SU-DHL-6 (cell line): ENCODE measurements around the gene EFCAB12.

Source experiments
- H2AFZ ChIP-seq: fragments of 200-600 bp; sonication (generic); 2 replicates; pipeline ENCODE4 v1.6.1; 2014; ENCODE audit warnings: low read depth, mild to moderate bottlenecking, moderate library complexity, mixed read lengths, antibody characterized with exemption, low read length; ENCODE audit not compliant: severe bottlenecking
- H3F3A ChIP-seq: fragments of 200-600 bp; shearing (Covaris generic); 2 replicates; pipeline ENCODE4 v1.6.0; 2016; ENCODE audit warnings: antibody characterized with exemption, mild to moderate bottlenecking; ENCODE audit not compliant: insufficient read depth
- H3K27ac ChIP-seq: fragments of 200-600 bp; sonication (generic); 2 replicates; pipeline ENCODE4 v1.5.1; 2016; ENCODE audit warnings: low read depth, mild to moderate bottlenecking, low read length, moderate library complexity, mixed read lengths
- H3K27me3 ChIP-seq: fragments of 200-600 bp; sonication (generic), shearing (Covaris generic); 2 replicates; pipeline ENCODE4 v1.6.0; 2014; ENCODE audit warnings: mild to moderate bottlenecking, low read length
- H3K36me3 ChIP-seq: fragments of 200-600 bp; sonication (generic); 2 replicates; pipeline ENCODE4 v1.6.1; 2014; ENCODE audit warnings: mild to moderate bottlenecking, low read length, mixed read lengths
- H3K4me2 ChIP-seq: fragments of 300-600, 200-600 bp; shearing (Covaris generic), sonication (generic); 2 replicates; pipeline ENCODE4 v1.6.0; 2014; ENCODE audit warnings: low read length, low read depth, mild to moderate bottlenecking; ENCODE audit not compliant: poor library complexity, severe bottlenecking
- H3K4me3 ChIP-seq: fragments of 200-600 bp; sonication (generic); 2 replicates; pipeline ENCODE4 v1.5.1; 2014; ENCODE audit warnings: antibody characterized with exemption, low read length, mild to moderate bottlenecking, mixed read lengths; ENCODE audit not compliant: insufficient read depth, poor library complexity, severe bottlenecking
- H3K79me2 ChIP-seq: fragments of 200-600 bp; sonication (generic); 2 replicates; pipeline ENCODE4 v1.6.1; 2014; ENCODE audit warnings: mild to moderate bottlenecking, low read length, moderate library complexity; ENCODE audit not compliant: insufficient read depth
- H3K9ac ChIP-seq: fragments of 200-600 bp; sonication (generic); 2 replicates; pipeline ENCODE4 v1.7.0; 2014; ENCODE audit warnings: mild to moderate bottlenecking, low read length
- H3K9me2 ChIP-seq: fragments of 200-600 bp; sonication (generic); replicated peaks from 2 replicates; pipeline ENCODE4 v1.6.1; 2014; ENCODE audit warnings: low read length; ENCODE audit not compliant: insufficient read depth
- H3K9me3 ChIP-seq: fragments of 200-600 bp; sonication (generic); 2 replicates; pipeline ENCODE4 v1.6.1; 2014; ENCODE audit warnings: low read length, mixed read lengths; ENCODE audit not compliant: insufficient read depth
- H4K20me1 ChIP-seq: fragments of 200-600 bp; sonication (generic); 2 replicates; pipeline ENCODE4 v1.6.1; 2014; ENCODE audit warnings: low read depth, mild to moderate bottlenecking, antibody characterized with exemption, low read length, moderate library complexity, mixed read lengths
- CTCF ChIP-seq: fragments of 200-600 bp; sonication (generic); IDR thresholded peaks from one replicate; pipeline ENCODE4 v1.5.1; 2017; ENCODE audit warnings: antibody characterized with exemption, mild to moderate bottlenecking, low read length, moderate library complexity; ENCODE audit not compliant: insufficient read depth, poor library complexity, severe bottlenecking
- EZH2phosphoT487 ChIP-seq: fragments of 200-600 bp; sonication (generic), shearing (Covaris generic); conservative IDR thresholded peaks from 2 replicates; pipeline ENCODE4 v1.6.1; 2018; ENCODE audit warnings: mild to moderate bottlenecking, antibody characterized with exemption, low read length, moderate library complexity, mixed read lengths

EFCAB12 gene

DNA sequence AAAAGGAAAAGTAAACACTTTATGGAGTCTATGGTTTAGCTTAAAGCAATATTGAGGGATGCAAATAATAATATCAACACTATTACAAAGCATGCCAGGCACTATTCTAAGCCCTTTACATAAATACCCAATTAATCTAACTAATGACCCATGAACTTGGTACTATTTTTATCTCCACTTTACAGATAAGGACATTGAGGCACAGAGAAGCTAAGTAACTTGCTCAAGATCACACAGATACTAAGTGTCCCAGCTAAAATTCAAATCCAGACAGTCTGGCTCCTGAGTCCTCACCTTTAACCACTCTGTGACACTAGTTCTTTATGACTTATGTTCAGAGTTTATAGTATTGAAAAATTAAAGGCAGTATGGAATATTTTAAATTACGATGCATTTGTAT, 5.7 kb upstream of the EFCAB12 start:
- Histone ChIP-seq H2AFZ (no peak overlapping the region), H3K9me3 (no peaks in the 10 kb centered on the region), H3K36me3 (peaks cover 51% of the 10 kb centered on the region), H3K79me2 (peaks cover 39% of the 10 kb centered on the region), H3K4me2 (peak overlapping the region; percentile 51), H3K9ac (no peak overlapping the region), H3K27ac (no peak overlapping the region), H3F3A (peaks cover 12% of the 10 kb centered on the region), H4K20me1 (no peaks in the 10 kb centered on the region), H3K27me3 (no peaks in the 10 kb centered on the region), H3K9me2 (no peaks in the 10 kb centered on the region), H3K4me3 (no peak overlapping the region)
- TF ChIP-seq EZH2phosphoT487 (no peak), CTCF (no peak)

GRCh38 chr3:129433565-129433964, 5.1 kb upstream of the EFCAB12 start:
- Histone ChIP-seq H3K27ac (no peak overlapping the region), H2AFZ (no peak overlapping the region), H3K9ac (no peak overlapping the region), H3K36me3 (peaks cover 51% of the 10 kb centered on the region), H3K27me3 (no peaks in the 10 kb centered on the region), H4K20me1 (no peaks in the 10 kb centered on the region), H3K79me2 (peaks cover 33% of the 10 kb centered on the region), H3K4me3 (no peak overlapping the region), H3K9me2 (no peaks in the 10 kb centered on the region), H3K9me3 (no peaks in the 10 kb centered on the region), H3K4me2 (no peak overlapping the region), H3F3A (peaks cover 14% of the 10 kb centered on the region)
- no peak for TF ChIP-seq CTCF
- TF ChIP-seq EZH2phosphoT487: no peak

DNA sequence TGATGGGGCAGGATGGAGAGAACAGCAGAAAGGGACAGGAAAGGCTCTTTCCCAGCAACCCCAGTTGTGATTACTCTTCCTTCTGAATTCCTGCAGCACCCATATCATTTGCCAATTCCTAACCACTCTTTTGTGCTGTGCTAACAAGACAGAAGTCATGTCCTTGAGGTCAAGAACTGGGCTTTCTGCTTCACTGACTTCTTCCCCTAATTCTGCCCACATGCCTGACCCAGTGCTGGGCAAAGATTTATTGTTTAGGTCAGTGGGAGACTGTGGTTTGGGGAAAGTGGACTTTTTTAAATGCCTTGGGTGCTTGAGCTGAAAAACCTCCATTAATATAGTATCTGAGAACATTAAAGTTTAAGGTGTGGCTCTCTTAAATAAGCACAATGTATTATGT, 4.2 kb upstream of the EFCAB12 start:
- Histone ChIP-seq H3K4me3 (no peak overlapping the region), H3K9me3 (no peaks in the 10 kb centered on the region), H3K27ac (no peak overlapping the region), H3F3A (peaks cover 14% of the 10 kb centered on the region), H3K9me2 (no peaks in the 10 kb centered on the region), H3K36me3 (peaks cover 48% of the 10 kb centered on the region), H4K20me1 (no peaks in the 10 kb centered on the region), H3K4me2 (no peak overlapping the region), H2AFZ (no peak overlapping the region), H3K9ac (no peak overlapping the region), H3K79me2 (peaks cover 24% of the 10 kb centered on the region; the same call in 1 of the 2 replicates), H3K27me3 (no peaks in the 10 kb centered on the region)
- TF ChIP-seq EZH2phosphoT487 (no peak), CTCF (no peak)
